Gastroesophageal sphincter (tissue), 3 donors: ENCODE data around the gene RSRC1.

Experiments used
- EP300 ChIP-seq: sonication (generic); formaldehyde crosslinking; IDR thresholded peaks from one replicate; pipeline ENCODE4 v1.6.1; 2017; ENCODE audit warnings: antibody characterized with exemption, mild to moderate bottlenecking
- POLR2A ChIP-seq, 2 donors: fragments of 450-650 bp; IDR thresholded peaks; one replicate each; pipeline ENCODE4 v1.6.1; 2017; ENCODE audit warnings: antibody characterized with exemption in 2 of 2, mild to moderate bottlenecking in 2 of 2, moderate library complexity in 1 of 2
- POLR2AphosphoS5 ChIP-seq: sonication (generic); formaldehyde crosslinking; IDR thresholded peaks from one replicate; pipeline ENCODE4 v1.6.1; 2017; ENCODE audit warnings: antibody characterized with exemption
- TF ChIP-seq, protein P1 (sequence below), 4 experiments: fragments of 200-600 bp in 2 of 4; fragments of 450-650 bp in 2 of 4; sonication (generic) in 1 of 4; IDR thresholded peaks; one replicate each; pipeline ENCODE4 v1.5.1; 2017 to 2019; ENCODE audit warnings: antibody characterized with exemption in 4 of 4, mild to moderate bottlenecking in 2 of 4, moderate library complexity in 2 of 4

DNA sequence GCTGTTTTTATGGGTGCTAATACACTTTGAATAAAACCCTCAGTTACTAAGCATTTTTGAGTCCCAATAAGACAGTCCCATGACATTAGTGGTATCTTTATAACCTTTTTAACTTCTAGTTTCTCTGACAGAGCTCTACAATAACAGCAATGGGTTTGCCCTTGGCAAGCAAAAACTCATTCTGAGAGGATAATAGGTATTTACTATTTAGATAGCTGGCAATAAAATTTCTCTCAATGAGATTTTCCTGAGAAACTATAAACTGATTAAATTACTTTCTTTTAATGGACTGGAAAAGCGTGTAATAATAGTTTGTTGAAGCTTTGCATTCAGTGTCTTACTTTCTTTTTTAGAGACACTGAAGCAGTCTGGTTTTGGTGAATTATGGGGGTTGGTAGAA, 293.1 kb downstream of the RSRC1 start:
- TF ChIP-seq POLR2A (IDR thresholded peaks at IDR 0.05) (no peak), POLR2AphosphoS5 (no peak), EP300 (no peak)
- TF ChIP-seq, protein P1, sequence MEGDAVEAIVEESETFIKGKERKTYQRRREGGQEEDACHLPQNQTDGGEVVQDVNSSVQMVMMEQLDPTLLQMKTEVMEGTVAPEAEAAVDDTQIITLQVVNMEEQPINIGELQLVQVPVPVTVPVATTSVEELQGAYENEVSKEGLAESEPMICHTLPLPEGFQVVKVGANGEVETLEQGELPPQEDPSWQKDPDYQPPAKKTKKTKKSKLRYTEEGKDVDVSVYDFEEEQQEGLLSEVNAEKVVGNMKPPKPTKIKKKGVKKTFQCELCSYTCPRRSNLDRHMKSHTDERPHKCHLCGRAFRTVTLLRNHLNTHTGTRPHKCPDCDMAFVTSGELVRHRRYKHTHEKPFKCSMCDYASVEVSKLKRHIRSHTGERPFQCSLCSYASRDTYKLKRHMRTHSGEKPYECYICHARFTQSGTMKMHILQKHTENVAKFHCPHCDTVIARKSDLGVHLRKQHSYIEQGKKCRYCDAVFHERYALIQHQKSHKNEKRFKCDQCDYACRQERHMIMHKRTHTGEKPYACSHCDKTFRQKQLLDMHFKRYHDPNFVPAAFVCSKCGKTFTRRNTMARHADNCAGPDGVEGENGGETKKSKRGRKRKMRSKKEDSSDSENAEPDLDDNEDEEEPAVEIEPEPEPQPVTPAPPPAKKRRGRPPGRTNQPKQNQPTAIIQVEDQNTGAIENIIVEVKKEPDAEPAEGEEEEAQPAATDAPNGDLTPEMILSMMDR (IDR thresholded peaks at IDR 0.05), result no peak
